ENCODE results near the gene CRTC1.
A peak's percentile ranks its signal among the peaks of the same experiment; 100 is the strongest.

CRTC1 gene

DNA sequence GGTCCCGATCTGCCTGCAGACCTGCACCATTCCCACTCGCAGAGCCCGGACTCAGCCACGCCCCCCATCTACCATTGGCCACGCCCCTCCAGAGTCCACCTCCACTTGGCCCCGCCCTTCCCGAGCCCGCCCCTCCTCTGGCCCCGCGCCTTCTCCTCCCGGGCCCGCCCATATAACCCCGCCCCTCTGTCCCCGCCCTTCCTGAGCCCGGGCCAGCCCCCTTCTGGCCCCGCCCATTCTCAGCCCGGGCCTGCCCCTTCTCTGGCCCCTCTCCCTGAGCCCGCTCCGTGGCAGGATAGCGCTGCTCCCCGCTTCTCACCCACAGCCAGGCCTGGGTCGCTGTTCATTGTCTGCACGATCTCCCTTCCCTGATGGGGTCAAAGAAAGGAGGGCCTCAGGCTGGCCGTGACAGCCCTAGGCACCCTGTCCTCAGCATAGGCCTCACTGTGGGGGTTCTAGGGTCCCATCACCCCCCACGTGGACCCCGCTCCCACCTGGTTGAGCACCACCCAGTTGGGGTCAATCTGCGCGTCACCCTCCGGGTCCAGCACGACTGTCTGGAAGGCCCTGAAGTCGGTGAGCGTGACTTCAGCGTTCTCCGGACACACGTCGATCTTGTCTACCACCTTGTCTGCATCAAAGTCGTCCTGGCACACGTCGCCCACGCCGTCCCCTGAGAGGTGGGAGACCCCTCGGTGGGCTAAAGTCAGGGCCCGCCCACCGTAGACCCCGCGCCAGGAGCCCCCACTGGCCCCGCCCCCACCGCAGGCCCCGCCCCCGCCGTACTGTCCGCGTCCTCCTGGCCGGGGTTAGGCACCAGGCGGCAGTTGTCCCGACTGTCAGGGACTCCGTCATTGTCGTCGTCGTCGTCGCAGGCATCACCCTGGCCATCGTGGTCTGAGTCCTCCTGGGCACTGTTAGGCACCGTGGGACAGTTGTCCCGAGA lies 102.0 kb downstream of the CRTC1 start:
- DNase-seq (ENCODE audit: low spot score): peak; percentile 43

DNA sequence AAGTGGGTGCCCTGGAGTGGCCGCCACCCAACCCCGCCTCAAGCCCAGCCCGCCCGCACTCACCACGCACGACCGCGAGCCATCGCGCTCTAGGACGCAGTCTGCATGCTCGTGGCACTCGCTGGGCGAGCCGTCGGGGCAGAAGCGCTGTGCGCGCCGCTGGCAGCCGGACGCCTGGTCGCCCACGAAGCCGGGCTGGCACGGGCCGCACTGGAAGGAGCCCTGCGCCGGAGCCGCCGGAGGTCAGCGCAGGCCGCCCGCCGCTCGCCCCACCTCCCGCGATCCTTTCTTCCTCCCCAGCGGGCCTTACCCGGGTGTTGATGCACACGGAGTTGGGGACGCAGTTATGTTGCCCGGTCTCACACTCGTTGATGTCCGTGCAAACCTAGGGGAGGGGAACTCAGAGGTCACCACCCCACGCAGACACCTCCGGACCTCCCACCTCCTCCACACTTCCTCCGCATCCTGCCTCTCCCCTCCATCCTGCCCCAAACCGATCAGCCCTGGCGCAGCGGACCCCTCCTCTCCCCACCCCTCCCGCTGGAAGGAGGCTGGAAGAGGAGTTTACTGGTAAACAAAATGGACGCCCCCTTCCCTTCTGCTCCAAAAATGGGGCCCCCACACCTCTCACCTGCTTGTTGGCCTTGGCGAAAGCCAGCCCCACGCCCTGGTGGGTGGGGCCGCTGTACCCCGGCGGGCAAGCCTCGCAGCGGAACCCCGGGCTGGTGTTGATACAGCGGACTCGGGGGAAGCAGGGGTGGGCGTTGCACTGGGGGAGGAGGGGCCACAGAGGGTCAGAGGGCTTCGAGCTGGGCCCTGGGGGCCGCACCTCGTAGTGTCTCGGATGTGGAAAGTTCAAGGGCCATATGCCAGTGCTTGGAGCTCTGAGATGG lies 105.3 kb downstream of the CRTC1 start:
- DNase-seq (ENCODE audit: low spot score): no peak

GRCh38 chr19:18789422-18789869 lies 106.0 kb downstream of the CRTC1 start:
- DNase-seq (ENCODE audit: low spot score): no peak

DNA sequence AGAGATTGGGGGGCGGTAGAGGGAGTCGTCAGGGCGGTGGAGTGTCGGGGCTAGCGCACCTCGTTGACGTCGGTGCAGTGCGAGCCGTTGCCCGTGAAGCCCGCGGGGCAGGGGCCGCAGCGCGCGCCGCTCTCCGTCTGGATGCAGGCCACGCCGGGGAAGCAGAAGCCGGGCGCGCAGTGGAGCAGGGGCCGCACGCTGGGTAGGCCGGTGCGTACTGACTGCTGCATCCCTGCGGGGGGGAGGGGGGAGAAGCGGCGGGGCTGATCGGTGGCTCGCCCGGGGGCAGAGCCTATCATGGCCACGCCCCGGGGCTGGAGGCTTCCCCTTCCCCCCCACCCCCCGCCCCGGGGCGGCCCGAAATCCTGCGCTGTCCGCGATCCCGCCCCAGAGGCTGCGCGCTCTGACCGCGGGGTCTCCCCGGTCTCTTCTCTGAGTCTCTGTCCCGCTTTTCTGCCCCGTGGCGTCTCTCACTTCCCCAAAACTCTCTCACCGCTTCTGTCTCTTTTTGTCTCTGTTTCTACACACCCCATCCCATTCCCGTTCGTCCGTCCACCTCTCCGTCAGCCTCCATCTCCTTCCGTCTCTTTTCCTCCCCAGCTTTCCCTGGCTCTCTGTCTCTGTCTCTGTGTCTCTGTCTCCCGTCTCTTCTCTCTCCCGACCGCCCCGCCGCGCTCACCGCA lies 106.5 kb downstream of the CRTC1 start:
- DNase-seq (ENCODE audit: low spot score): no peak

DNA sequence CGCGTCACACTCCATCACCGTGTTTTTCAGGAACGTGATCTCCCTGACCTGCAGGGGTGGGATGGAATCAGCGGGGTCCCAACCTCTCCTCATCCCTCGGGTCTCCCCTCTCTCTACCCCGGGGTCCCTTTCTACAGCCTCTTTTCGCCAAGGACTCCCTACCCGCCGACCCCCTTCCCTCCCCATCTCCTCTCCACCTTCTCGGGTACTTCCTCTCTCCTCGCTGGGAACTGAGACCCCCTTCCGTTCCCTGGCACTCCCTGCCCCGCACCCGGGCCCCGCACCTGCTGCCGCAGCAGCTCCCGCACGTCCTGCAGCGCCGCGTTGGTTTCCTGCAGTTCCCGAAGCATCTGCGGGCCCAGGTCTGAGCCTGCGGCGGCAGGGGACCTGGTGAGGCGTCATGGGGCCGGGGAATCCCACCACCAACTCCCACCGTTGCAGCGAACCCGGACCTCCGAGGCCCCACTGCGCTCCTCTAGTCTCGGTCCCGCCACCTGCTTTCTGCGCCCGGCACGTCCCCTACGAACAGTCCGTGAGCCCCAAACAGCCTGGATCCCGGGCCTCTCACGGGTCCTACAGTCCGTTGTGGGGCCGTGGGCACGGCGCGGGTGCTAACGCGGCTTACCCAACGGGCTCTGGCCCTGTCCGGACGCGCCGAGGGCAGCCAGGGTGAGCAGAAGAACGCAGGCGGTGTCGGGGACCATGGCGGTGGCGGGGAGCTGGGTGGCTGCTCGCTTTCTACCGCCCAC lies 107.3 kb downstream of the CRTC1 start, which contains the start of gene COMP:
Gene COMP, minus strand, starts transcription at position 740 of the 749 bp plus-strand sequence. Its CDS starts 36 bp downstream, at position 704.
- DNase-seq (ENCODE audit: low spot score): no peak

DNA sequence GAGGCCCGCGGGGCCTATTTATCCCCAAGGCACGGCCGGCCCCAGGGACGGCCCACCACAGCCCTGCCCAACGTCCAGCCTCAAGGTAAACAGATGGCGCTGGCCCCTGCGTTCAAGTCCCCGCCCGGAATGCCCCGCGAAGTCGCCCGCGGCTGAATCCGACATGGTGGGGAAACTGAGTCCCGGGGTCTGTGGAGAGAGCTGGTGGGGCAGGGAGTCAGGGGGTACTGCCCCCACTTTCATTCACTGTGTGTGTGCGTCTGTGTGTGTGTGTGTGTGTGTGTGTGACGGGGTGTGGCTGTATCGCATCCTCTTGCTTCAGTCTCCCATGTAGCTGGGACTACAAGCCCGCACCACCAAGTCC lies 107.8 kb downstream of the CRTC1 start:
- no peak for DNase-seq (ENCODE audit: low spot score)

DNA sequence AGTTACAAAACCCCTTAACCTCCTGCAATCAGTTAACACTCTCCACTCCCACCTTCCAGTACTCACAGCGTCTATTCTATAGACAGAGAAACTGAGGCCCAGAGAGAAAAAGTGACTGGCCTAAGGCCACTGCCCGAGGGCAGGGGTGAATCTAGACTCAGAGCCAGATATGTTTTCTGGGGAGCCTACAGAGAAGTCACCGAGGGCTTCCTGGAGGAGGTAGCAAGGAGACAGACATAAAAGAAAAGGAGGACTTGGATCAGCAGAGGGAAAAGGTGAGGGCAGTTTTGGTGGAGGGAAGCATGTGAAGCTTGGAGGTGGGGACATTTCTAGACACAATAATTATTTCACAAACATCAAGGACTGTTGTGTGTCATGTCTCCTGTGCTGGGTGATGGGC lies 109.2 kb downstream of the CRTC1 start:
- no peak for DNase-seq (ENCODE audit: low spot score)

- DNase-seq (ENCODE audit: low spot score): no peak
These were observed 109.9 kb downstream of the CRTC1 start for GRCh38 chr19:18793144-18794028.

DNA sequence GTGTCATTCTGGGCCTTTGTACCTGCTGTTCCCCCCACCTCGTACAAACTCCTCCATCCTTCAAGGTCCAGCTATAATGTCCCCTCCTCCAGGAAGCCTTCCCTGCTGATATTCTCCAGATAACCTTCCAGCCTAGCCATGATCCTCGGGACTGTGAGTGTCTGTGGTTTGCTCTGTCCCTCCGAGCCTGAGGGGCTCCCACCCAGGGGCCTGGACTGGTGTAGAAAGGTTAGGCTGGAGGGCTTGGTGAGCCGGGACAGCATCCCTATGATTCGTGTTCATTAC lies 110.5 kb downstream of the CRTC1 start:
- no peak for DNase-seq (ENCODE audit: low spot score)

- DNase-seq (ENCODE audit: low spot score): no peak
These were observed 111.2 kb downstream of the CRTC1 start for GRCh38 chr19:18794692-18795091.

- no peak for DNase-seq (ENCODE audit: low spot score)
These were observed 112.1 kb downstream of the CRTC1 start for GRCh38 chr19:18795540-18795939.

DNA sequence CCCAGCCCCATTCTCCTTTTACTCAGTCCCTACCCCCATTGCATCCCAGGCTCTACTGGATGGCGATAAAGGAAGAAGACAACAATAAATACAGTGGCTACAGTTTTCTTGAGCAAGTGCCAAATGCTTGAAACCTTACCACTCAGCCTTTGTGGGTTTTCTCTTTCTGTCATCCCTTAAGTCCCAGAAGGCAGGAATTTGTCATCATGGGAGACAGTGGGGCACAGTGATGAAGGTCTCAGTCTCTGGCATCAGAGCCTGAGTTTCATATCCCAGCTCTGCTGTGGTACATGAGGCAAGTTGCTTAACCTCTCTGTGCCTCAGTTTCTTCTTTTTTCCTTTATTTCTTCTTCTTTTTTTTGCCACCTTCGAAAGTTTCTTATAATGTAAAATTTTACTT lies 112.8 kb downstream of the CRTC1 start:
- no peak for DNase-seq (ENCODE audit: low spot score)

GRCh38 chr19:18798384-18799352 lies 115.2 kb downstream of the CRTC1 start:
- no peak for DNase-seq (ENCODE audit: low spot score)

DNA sequence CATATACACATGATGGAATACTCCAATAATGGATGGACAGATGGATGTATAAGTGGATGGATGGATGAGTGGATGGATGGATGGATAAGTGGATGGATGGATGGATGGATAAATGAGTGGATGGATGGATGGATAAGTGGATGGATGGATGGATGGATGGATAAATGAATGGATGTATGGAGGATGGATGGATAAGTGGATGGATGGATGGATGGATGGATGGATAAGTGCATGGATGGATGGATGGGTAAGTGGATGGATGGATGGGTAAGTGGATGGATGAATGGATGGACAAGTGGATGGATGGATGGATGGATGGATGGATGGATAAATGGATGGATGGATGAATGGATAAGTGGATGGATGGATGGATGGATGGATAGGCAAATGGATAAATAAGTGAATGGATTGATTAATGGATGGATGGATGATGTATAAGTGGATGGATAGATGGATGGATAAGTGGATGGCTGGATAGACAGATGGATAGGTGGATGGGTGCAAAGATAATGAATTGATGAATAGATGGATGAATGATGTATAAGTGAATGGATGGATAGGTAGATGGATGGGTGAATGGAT lies 116.0 kb downstream of the CRTC1 start:
- DNase-seq (ENCODE audit: low spot score): no peak

- DNase-seq (ENCODE audit: low spot score): no peak
These were observed 116.6 kb downstream of the CRTC1 start for GRCh38 chr19:18800079-18800478.

DNA sequence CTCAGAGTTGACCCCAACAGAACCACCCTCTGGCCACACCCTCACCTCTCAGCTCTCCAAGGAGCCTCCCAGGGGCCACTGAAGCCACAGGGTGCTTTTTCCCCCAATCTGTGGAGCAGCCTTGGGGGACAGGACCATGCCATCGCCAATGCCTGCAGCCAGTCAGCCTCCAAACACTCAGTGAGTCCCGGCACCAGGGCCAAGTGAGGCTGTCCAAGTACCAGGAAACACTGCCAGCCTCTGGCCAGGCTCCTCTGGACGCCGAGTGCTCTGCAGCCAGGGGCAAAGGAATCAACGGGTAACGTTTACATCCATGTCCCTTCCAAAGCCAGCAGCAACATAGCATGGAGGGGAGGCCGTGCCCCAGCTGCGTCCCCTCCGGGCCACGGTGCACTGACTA lies 117.2 kb downstream of the CRTC1 start:
- DNase-seq (ENCODE audit: low spot score): no peak

DNA sequence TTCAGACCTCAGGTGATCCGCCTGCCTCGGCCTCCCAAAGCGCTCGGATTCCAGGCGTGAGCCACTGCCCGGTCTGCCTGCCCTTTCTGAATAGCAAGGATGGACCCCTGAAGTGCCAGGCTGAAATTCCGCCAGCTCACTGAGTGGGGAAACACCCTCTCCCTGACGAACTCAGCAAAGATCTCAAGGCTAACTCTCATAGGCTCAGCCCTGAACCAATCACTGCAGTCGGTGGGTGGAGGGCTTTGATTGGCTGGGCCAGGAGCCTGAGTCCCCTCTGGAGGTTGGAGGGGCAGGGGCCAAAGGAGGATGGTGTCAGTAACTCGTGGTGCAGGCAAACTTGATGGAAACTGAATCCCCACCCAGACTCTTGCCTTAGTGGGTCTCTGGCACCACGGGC lies 118.9 kb downstream of the CRTC1 start:
- DNase-seq (ENCODE audit: low spot score): no peak

- DNase-seq (ENCODE audit: low spot score): no peak
These were observed 120.2 kb downstream of the CRTC1 start for GRCh38 chr19:18803550-18804138.

DNA sequence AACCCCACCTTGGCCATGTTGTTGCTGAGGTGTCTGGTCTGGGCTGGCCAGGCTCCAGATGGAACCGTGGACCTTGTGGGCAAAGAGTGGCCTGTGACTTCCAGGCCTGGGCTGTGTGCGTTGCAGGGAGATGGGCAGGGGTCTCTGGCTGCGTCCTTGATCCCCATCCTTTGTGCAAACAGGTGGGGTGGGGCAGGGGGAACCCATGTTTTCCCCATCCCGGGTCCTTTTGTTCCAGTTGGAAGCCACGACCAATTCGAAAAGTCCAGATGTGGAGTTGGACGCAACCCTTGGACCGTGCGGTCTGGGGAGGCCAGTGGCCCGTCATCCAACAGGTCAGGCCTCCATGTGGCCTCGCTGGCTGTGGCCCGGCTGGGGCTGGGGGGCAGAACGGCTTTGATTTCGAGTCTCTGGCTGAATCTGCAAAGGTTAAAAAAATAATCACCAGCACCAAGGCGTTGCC lies 120.7 kb downstream of the CRTC1 start:
- no peak for DNase-seq (ENCODE audit: low spot score)
